Breast epithelium (tissue), 4 donors: ENCODE measurements around the gene QSOX2. TPM values are rescaled to one million over a fixed set of nuclear protein-coding genes. Genes with fewer than 3 reads are reported as not detected.

Experiments
- DNase-seq, 2 donors: peaks; one replicate each; pipeline ENCODE4 v3.0.0-alpha.2; 2019; ENCODE audit warnings: low spot score in 2 of 2
- H3K27ac ChIP-seq, 2 donors: fragments of 200-600 bp; sonication (generic) in 1 of 2; one replicate each; pipeline ENCODE4 v1.5.1; 2016 to 2019; ENCODE audit warnings: mild to moderate bottlenecking in 1 of 2
- H3K27me3 ChIP-seq, 2 donors: fragments of 200-600 bp; sonication (generic) in 1 of 2; one replicate each; pipeline versions ENCODE4 v1.5.1 to v1.6.0; 2017 to 2019; ENCODE audit warnings: control low read depth in 1 of 2, mild to moderate bottlenecking in 1 of 2
- H3K36me3 ChIP-seq: fragments of 200-600 bp; one replicate; pipeline ENCODE4 v1.5.1; 2019
- H3K4me1 ChIP-seq, 2 donors: fragments of 200-600 bp; sonication (generic); one replicate each; pipeline ENCODE4 v1.5.1; 2016 to 2019; ENCODE audit warnings: control low read depth in 1 of 2
- H3K4me3 ChIP-seq, 3 donors: fragments of 200-600 bp; sonication (generic); 1 replicate in 2 of 3; 2 replicates in 1 of 3; pipeline ENCODE4 v1.5.1; 2016 to 2019; ENCODE audit warnings: mild to moderate bottlenecking in 3 of 3, moderate library complexity in 2 of 3
- H3K9me3 ChIP-seq, 2 donors: fragments of 200-600 bp; sonication (generic) in 1 of 2; one replicate each; pipeline ENCODE4 v1.5.1; 2016 to 2019; ENCODE audit warnings: control low read depth in 1 of 2
- POLR2A ChIP-seq: fragments of 450-650 bp; IDR thresholded peaks from one replicate; pipeline ENCODE4 v1.6.1; 2016; ENCODE audit warnings: antibody characterized with exemption, mild to moderate bottlenecking, moderate library complexity
- POLR2AphosphoS5 ChIP-seq, 3 donors: sonication (generic); formaldehyde crosslinking; IDR thresholded peaks; one replicate each; pipeline ENCODE4 v1.6.1; 2017; ENCODE audit warnings: antibody characterized with exemption in 3 of 3
- intact Hi-C: fragments of 100-400 bp; cut with DNase I; formaldehyde crosslinking; loops from one replicate; pipeline ENCODE4 v1.15.1; 2023; ENCODE audit warnings: low total_unique reads
- total RNA-seq, 3 donors: library from RNA; depleted of rRNA; stranded (reverse); fragments of >200 nt; gene quantifications; one replicate each; pipeline ENCODE4 v1.1.0, GENCODE V29; 2016
- TF ChIP-seq, protein P1 (sequence below), 3 donors: fragments of 450-650 bp; IDR thresholded peaks; one replicate each; pipeline ENCODE4 v1.5.1; 2016 to 2017; ENCODE audit warnings: antibody characterized with exemption in 3 of 3, mild to moderate bottlenecking in 3 of 3, moderate library complexity in 3 of 3

The QSOX2 gene
- total RNA-seq, 3 donors from 2014 or later, result 5.6 to 8.8 (median 6.2) TPM

DNA sequence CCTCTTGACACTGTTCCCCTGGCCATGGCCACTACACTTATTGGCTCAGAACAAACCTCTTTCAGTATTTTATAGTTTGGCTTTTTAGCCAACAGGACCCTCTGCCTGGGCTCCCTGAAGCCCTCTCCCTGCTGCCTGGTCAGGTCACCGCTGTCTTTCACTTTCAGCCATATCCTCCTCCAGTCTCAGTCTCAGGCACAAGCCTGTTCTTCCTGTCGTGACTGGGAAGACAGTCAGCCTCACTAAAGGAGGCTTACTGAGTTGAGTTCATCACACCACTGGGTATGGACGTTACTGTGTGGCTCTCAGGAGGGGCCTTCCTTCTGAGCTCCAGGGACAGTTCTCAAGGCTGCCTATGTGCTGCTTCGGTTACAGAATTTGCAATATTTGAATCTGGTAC is 2.0 kb downstream of the QSOX2 start:
- H3K4me1 ChIP-seq, result peaks cover 0 to 11% of the 10 kb centered on the region in 2 donors
- TF ChIP-seq POLR2AphosphoS5 (IDR thresholded peaks at IDR 0.05), result no peak
- H3K36me3 ChIP-seq, result no peaks in the 10 kb centered on the region
- no peak for DNase-seq
- intact Hi-C loops, result no loop called here
- H3K27ac ChIP-seq, result no peak overlapping the region
- no peak overlapping the region for H3K4me3 ChIP-seq
- H3K9me3 ChIP-seq, result no peaks in the 10 kb centered on the region
- H3K27me3 ChIP-seq, result no peaks in the 10 kb centered on the region

DNA sequence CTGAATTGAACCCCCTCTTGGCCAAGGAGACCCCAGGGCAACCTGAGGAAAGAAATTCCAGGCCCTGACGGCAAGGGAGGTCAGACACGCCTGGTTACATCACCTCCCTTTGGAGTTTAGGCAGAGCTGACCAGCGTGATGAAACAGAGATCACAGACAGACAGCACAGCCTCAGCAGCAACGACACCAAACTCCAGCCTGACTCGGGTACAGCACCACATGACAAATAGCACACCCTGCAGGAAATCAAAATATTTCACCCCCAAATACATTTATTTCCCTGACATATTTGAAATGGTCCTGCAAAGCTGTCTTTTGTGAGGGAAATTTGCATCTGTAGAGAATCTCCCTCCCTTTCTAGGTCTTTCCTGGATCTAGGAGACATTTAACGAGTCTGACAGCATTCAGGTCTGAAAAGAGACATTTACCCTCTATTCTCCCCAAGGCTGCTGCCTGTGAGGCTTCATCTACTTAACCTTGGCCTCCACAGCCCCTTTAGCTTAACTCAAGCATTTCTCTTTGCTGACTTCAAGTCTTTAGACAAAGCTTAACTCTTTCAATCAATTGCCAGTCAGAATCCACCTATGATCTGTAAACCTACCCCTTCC is 2.6 kb downstream of the QSOX2 start:
- no peak for DNase-seq
- Histone ChIP-seq H3K4me1 (peaks cover 0 to 11% of the 10 kb centered on the region in 2 donors), H3K4me3 (no peak overlapping the region), H3K27me3 (no peaks in the 10 kb centered on the region), H3K27ac (no peak overlapping the region), H3K36me3 (no peaks in the 10 kb centered on the region), H3K9me3 (no peaks in the 10 kb centered on the region)
- intact Hi-C loops, result no loop called here
- no peak for TF ChIP-seq POLR2AphosphoS5 (IDR thresholded peaks at IDR 0.05)
- TF ChIP-seq, protein P1, sequence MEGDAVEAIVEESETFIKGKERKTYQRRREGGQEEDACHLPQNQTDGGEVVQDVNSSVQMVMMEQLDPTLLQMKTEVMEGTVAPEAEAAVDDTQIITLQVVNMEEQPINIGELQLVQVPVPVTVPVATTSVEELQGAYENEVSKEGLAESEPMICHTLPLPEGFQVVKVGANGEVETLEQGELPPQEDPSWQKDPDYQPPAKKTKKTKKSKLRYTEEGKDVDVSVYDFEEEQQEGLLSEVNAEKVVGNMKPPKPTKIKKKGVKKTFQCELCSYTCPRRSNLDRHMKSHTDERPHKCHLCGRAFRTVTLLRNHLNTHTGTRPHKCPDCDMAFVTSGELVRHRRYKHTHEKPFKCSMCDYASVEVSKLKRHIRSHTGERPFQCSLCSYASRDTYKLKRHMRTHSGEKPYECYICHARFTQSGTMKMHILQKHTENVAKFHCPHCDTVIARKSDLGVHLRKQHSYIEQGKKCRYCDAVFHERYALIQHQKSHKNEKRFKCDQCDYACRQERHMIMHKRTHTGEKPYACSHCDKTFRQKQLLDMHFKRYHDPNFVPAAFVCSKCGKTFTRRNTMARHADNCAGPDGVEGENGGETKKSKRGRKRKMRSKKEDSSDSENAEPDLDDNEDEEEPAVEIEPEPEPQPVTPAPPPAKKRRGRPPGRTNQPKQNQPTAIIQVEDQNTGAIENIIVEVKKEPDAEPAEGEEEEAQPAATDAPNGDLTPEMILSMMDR (IDR thresholded peaks at IDR 0.05), result no peak

DNA sequence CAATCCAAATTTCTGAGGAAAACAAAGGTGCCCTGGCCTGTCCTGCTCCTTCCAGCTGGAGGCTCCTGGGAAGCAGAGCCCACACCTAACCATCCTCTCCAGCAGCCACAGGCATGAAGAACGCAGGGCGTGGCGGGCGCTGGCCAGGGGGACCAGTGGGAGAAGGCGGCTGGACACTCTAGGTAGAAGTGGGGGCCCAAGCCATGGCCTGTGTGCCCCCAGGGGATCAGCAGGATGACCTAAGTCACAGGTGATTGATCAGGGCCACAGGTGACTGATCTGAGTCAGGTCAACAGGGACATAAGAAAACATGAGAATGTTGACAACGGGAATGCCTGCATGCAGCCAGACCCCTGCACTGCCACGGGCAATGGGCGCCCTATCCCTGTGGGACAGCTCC is 3.4 kb downstream of the QSOX2 start:
- Histone ChIP-seq H3K9me3 (no peaks in the 10 kb centered on the region), H3K4me1 (peaks cover 0 to 11% of the 10 kb centered on the region in 2 donors), H3K27ac (no peak overlapping the region), H3K36me3 (no peaks in the 10 kb centered on the region), H3K27me3 (no peaks in the 10 kb centered on the region), H3K4me3 (no peak overlapping the region)
- intact Hi-C loops, result no loop called here
- no peak for DNase-seq
- TF ChIP-seq, protein P1 (IDR thresholded peaks at IDR 0.05), result no peak
- TF ChIP-seq POLR2A (no peak), POLR2AphosphoS5 (IDR thresholded peaks at IDR 0.05) (no peak)

DNA sequence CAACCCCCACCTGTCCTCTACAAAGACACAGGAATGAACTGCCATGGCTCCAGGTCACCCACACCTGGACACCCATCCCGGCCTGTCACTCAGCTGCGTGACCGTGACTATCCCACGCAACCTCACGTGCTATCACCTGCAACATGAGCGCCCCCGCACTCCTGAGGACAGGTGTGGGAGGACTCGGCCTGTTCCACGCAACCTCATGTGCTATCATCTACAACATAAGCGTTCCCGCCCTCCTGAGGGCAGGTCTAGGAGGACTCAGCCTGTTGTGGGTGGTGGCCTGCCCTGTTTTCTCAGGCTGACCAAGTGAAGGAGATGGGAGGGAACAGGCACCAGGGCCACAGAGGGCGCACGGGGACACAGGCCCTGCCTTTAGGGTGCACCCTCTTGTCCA is 4.1 kb downstream of the QSOX2 start:
- TF ChIP-seq POLR2A (no peak), POLR2AphosphoS5 (IDR thresholded peaks at IDR 0.05) (no peak)
- TF ChIP-seq, protein P1 (IDR thresholded peaks at IDR 0.05), result no peak
- intact Hi-C loops, result no loop called here
- Histone ChIP-seq H3K4me1 (peaks cover 0 to 11% of the 10 kb centered on the region in 2 donors), H3K9me3 (no peaks in the 10 kb centered on the region), H3K36me3 (no peaks in the 10 kb centered on the region), H3K27me3 (no peaks in the 10 kb centered on the region), H3K4me3 (no peak overlapping the region), H3K27ac (no peak overlapping the region)
- no peak for DNase-seq

DNA sequence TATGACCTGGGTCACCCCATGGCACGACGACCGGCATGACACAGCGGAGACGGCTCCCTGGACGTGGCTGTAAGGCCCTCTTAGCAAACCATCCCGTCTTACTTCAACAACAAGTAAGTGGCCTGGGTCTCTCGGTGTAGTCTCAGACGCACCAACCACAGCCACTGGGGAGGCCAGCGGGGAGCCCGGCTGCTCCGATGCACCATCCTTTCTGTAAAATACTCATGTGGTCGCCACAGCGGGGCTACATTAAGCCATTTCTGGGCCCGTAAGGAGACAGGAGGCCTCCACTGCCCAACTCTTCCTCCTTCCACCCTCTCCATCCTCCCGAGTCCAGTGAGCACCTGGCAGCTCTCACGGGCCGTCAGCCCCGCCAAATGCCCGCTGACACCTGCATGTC is 4.7 kb downstream of the QSOX2 start:
- intact Hi-C loops, result no loop called here
- H3K4me3 ChIP-seq, result no peak overlapping the region
- H3K27me3 ChIP-seq, result no peaks in the 10 kb centered on the region

More for the DNA sequence above, 4.7 kb downstream of the QSOX2 start:
- no peak for DNase-seq
- Histone ChIP-seq H3K4me1 (peaks cover 0 to 11% of the 10 kb centered on the region in 2 donors), H3K9me3 (no peaks in the 10 kb centered on the region), H3K27ac (no peak overlapping the region), H3K36me3 (no peaks in the 10 kb centered on the region)
- no peak for TF ChIP-seq POLR2AphosphoS5 (IDR thresholded peaks at IDR 0.05)
- TF ChIP-seq, protein P1 (IDR thresholded peaks at IDR 0.05), result no peak
- TF ChIP-seq POLR2A, result no peak
